H1 (cell line): ENCODE data around the gene SLC9B2. TPM values are rescaled to one million over a fixed set of nuclear protein-coding genes. Genes with fewer than 3 reads are reported as not detected.

Experiments
- ATF3 ChIP-seq: IDR thresholded peaks from 2 replicates; pipeline ENCODE4 v1.6.1; 2011; ENCODE audit warnings: low read depth, mild to moderate bottlenecking, low read length; ENCODE audit not compliant: insufficient read depth
- BACH1 ChIP-seq: IDR thresholded peaks from 2 replicates; pipeline ENCODE4 v1.6.1; 2012; ENCODE audit warnings: low read length, improper control_type of control experiment
- CHD7 ChIP-seq: fragments of 300-600 bp; sonication (generic); IDR thresholded peaks from 2 replicates; pipeline ENCODE4 v1.7.1; 2012; ENCODE audit warnings: low read length, moderate library complexity, mild to moderate bottlenecking, inconsistent platforms; ENCODE audit not compliant: insufficient replicate concordance
- E2F6 ChIP-seq: IDR thresholded peaks from 2 replicates; pipeline ENCODE4 v1.6.1; 2012; ENCODE audit warnings: inconsistent platforms
- GABPA ChIP-seq: IDR thresholded peaks from 2 replicates; pipeline ENCODE4 v1.6.1; 2011; ENCODE audit warnings: mild to moderate bottlenecking, low read length, moderate library complexity, borderline replicate concordance; ENCODE audit not compliant: insufficient read depth
- GTF2F1 ChIP-seq: IDR thresholded peaks from 2 replicates; pipeline ENCODE4 v1.6.1; 2012; ENCODE audit warnings: low read depth, low read length, improper control_type of control experiment, borderline replicate concordance
- polyA plus RNA-seq, 7 experiments: library from polyadenylated mRNA; depleted of rRNA in 3 of 7; stranded (reverse) in 5 of 7; unstranded in 2 of 7; fragments of >200 nt in 5 of 7; fragments of 200-250 nt in 2 of 7; gene quantifications; 1 replicate in 5 of 7; 2 replicates in 1 of 7; 4 replicates in 1 of 7; pipeline versions ENCODE4 v1.2.1 to v1.2.3, GENCODE V29; 2011 to 2013; ENCODE audit warnings: missing spikeins in 2 of 7, mixed read lengths in 2 of 7
- total RNA-seq: library from RNA; stranded (reverse); fragmentation: NEBNext Ultra II Directional; extraction: Animal tissue kit (Norgen Biotek cat#: 25700); gene quantifications from 2 replicates; pipeline ENCODE4 v1.2.1, GENCODE V29; 2021

SLC9B2 gene
- total and polyA plus RNA-seq, 2 of the 8 experiments (the other 6 are each of a cell fraction or from before 2014, with no cell fraction given) = 3.2 to 5.2 TPM

- TF ChIP-seq CHD7 (no peak), BACH1 (no peak), ATF3 (no peak), E2F6 (no peak), GTF2F1 (no peak), GABPA (no peak)
These were observed 3.1 kb upstream of the SLC9B2 start (continued) for GRCh38 chr4:103079621-103080020.
